ENCODE data around the gene OCEL1.

OCEL1 gene

GRCh38 chr19:17226002-17226933 lies at the start of gene OCEL1:
Gene OCEL1, plus strand, starts transcription at chr19:17226226. Its CDS starts 22 bp downstream, at chr19:17226248.
- peak within 1 kb of the TSS; percentile 65 for H3K27ac ChIP-seq (ENCODE audit: low read depth, low read length)
- no peaks in the 10 kb centered on the region for H3K9me3 ChIP-seq (ENCODE audit: control insufficient read depth, insufficient read depth, low read length)
- peak within 1 kb of the TSS; percentile 90 for H3K4me3 ChIP-seq (ENCODE audit: low read length)
- peaks cover 8% of the 10 kb centered on the region for H3K79me2 ChIP-seq (ENCODE audit: control insufficient read depth, low read length)
- no peaks in the 10 kb centered on the region for H4K20me1 ChIP-seq (ENCODE audit: control insufficient read depth, insufficient read depth, low read depth, low read length)
- H3K9me2 ChIP-seq (replicated peaks; ENCODE audit: control insufficient read depth, low read length), result no peaks in the 10 kb centered on the region
- H3F3A ChIP-seq (ENCODE audit: control insufficient read depth, insufficient read depth), result peaks cover 16% of the 10 kb centered on the region
- H3K27me3 ChIP-seq (ENCODE audit: control insufficient read depth, low read length), result no peaks in the 10 kb centered on the region
- H3K36me3 ChIP-seq (ENCODE audit: control insufficient read depth, low read length), result peaks cover 22% of the 10 kb centered on the region
- H3K4me2 ChIP-seq (ENCODE audit: low read length), result peak within 1 kb of the TSS; percentile 75
- TF ChIP-seq EZH2phosphoT487 (IDR thresholded peaks at IDR 0.05; ENCODE audit: borderline replicate concordance, low read length) (no peak), CTCF (IDR thresholded peaks at IDR 0.05; ENCODE audit: low read depth, low read length, poor library complexity, severe bottlenecking) (no peak)
- H3K4me1 ChIP-seq (ENCODE audit: control insufficient read depth, low read length), result peaks cover 14% of the 10 kb centered on the region

- H3K79me2 ChIP-seq (ENCODE audit: control insufficient read depth, low read length), result no peaks in the 10 kb centered on the region
- H3K27ac ChIP-seq (ENCODE audit: low read depth, low read length), result no peak overlapping the region; the same call in 1 of the 2 replicates
- H3K4me2 ChIP-seq (ENCODE audit: low read length), result no peak overlapping the region
- no peaks in the 10 kb centered on the region for H3K9me3 ChIP-seq (ENCODE audit: control insufficient read depth, insufficient read depth, low read length)
- no peak for TF ChIP-seq CTCF (IDR thresholded peaks at IDR 0.05; ENCODE audit: low read depth, low read length, poor library complexity, severe bottlenecking)
- peaks cover 45% of the 10 kb centered on the region for H3K4me1 ChIP-seq (ENCODE audit: control insufficient read depth, low read length)
- no peaks in the 10 kb centered on the region for H3K27me3 ChIP-seq (ENCODE audit: control insufficient read depth, low read length)
- no peaks in the 10 kb centered on the region for H4K20me1 ChIP-seq (ENCODE audit: control insufficient read depth, insufficient read depth, low read depth, low read length)
- H3F3A ChIP-seq (ENCODE audit: control insufficient read depth, insufficient read depth), result peaks cover 11% of the 10 kb centered on the region
- no peak overlapping the region for H3K4me3 ChIP-seq (ENCODE audit: low read length)
- H3K9me2 ChIP-seq (replicated peaks; ENCODE audit: control insufficient read depth, low read length), result no peaks in the 10 kb centered on the region
- H3K36me3 ChIP-seq (ENCODE audit: control insufficient read depth, low read length), result peaks cover 47% of the 10 kb centered on the region
Observed at GRCh38 chr19:17178291-17178690, 47.7 kb upstream of the OCEL1 start.

GRCh38 chr19:17180997-17181702 lies 44.9 kb upstream of the OCEL1 start:
- TF ChIP-seq CTCF (IDR thresholded peaks at IDR 0.05; ENCODE audit: low read depth, low read length, poor library complexity, severe bottlenecking) (no peak), EZH2phosphoT487 (IDR thresholded peaks at IDR 0.05; ENCODE audit: borderline replicate concordance, low read length) (no peak)
- H3K27ac ChIP-seq (ENCODE audit: low read depth, low read length), result no peak overlapping the region
- H3K27me3 ChIP-seq (ENCODE audit: control insufficient read depth, low read length), result no peaks in the 10 kb centered on the region
- H3K4me2 ChIP-seq (ENCODE audit: low read length), result no peak overlapping the region
- no peak overlapping the region for H3K4me3 ChIP-seq (ENCODE audit: low read length)
- H3F3A ChIP-seq (ENCODE audit: control insufficient read depth, insufficient read depth), result peaks cover 24% of the 10 kb centered on the region
- H3K9me3 ChIP-seq (ENCODE audit: control insufficient read depth, insufficient read depth, low read length), result no peaks in the 10 kb centered on the region
- H3K36me3 ChIP-seq (ENCODE audit: control insufficient read depth, low read length), result peaks cover 51% of the 10 kb centered on the region
- H3K4me1 ChIP-seq (ENCODE audit: control insufficient read depth, low read length), result peaks cover 73% of the 10 kb centered on the region
- no peaks in the 10 kb centered on the region for H3K79me2 ChIP-seq (ENCODE audit: control insufficient read depth, low read length)
- H3K9me2 ChIP-seq (replicated peaks; ENCODE audit: control insufficient read depth, low read length), result no peaks in the 10 kb centered on the region
- H4K20me1 ChIP-seq (ENCODE audit: control insufficient read depth, insufficient read depth, low read depth, low read length), result no peaks in the 10 kb centered on the region

Measured in DOHH2 (cell line).